HG03045 (cell line): Measurements from ENCODE around the gene WDR19.
A peak's percentile ranks its signal among the peaks of the same experiment; 100 is the strongest.
"Not testable (repeated sequence)": the region's sequence is repeated elsewhere in the genome, so short reads cannot be mapped to it uniquely, and the experiment has no call there.

Experiments
- ATAC-seq: cut with Tn5 transposase; IDR thresholded peaks from one replicate; pipeline ENCODE4 v1.9.1; 2021; ENCODE audit warnings: mild to moderate bottlenecking, moderate library complexity; ENCODE audit not compliant: unreplicated experiment

WDR19 gene

GRCh38 chr4:39181905-39182638 is at the start of gene WDR19:
Gene WDR19, plus strand, starts transcription at chr4:39182529. Its CDS starts 29 bp downstream, at chr4:39182558.
- ATAC-seq, result peak; percentile 99

GRCh38 chr4:39133623-39134022 is 48.7 kb upstream of the WDR19 start:
- no peak for ATAC-seq

DNA sequence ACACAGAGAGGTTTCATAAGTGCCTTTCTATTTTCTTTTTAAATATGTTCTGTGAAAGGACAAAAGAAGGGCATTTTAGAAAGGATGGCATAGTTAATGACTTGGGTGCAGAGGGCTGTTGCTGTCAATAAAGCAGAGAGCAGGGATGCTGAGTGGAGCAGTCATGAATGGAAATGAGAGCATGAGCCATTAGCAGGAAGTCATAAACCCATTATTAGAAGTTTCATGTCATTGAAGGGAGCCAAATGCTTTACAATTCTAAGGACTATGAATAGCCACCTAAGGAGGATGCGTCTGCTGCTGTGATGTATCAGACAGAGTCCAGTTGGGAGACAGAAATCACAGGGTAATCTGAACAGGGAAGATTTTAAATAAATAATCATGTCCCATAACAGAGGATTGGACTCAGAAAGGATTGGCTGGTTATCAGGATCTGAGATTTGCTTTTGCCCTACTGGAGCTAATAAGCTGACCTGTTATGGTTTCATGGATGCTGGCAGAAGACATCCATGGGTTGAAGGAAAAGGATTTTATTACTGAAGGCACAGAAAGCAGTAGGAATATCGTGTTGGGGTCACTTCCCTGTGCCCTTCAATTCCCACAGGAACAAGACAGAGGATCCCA is 47.5 kb upstream of the WDR19 start:
- no peak for ATAC-seq

- ATAC-seq, result not testable (repeated sequence)
These were observed 44.1 kb upstream of the WDR19 start for GRCh38 chr4:39138227-39138626.

- ATAC-seq, result no peak
These were observed 36.1 kb upstream of the WDR19 start for GRCh38 chr4:39146211-39146610.

DNA sequence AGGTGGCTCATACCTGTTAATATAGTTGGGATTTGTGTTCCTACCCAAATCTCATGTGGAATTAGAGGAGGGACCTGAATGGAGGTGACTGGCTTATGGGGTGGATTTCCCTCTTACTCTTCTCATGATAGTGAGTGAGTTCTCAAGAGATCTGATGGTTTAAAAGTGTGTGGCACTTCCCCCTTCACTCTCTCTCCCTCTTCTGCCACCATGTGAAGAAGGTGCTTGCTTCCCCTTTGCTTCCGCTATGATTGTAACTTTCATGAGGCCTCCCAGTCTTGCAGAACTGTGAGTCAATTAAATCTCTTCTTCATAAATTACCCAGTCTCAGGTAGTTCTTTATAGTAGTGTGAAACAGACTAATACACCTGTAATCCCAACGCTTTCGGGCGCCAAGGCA is 28.3 kb upstream of the WDR19 start:
- ATAC-seq, result no peak

DNA sequence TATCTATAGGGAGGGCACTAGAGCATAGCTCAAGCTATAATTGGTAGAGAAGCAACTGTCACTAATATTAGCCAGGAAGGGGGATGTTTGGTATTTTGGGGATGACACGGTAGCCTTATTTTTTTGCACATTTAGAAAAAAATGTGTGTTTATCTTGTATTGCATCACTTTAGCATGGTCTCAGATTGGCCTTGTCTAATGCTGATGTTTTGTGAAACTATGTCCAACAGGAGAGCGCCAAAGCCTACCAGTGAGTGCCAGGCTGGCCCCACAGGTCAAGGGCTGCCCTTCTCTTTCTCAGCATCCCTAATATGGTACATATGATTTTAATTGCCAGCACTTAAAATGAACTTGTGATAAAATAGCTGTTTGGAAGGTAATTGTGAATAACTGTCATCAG is 24.8 kb upstream of the WDR19 start:
- ATAC-seq, result no peak

GRCh38 chr4:39166177-39166576 is 16.2 kb upstream of the WDR19 start:
- no peak for ATAC-seq

DNA sequence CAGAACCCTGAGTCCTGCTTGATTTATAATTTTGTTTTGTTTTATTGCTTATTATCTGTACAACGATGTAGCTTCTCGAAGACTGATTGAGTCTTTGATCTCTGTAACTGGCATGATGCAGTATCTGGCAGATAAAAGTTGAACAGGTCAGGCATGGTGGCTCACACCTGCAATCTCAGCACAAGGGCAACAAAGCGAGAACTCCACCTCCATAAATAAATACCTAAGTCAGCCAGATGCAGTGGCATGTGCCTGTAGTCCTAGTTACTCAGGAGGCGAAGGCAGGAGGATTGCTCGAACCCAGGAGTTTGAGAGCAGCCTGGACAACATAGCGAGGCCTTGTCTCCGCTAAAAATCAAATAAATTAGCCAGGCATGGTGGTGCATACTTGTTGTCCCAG is 15.7 kb upstream of the WDR19 start:
- ATAC-seq, result no peak

- ATAC-seq, result no peak
These were observed 12.9 kb upstream of the WDR19 start for GRCh38 chr4:39169426-39169825.

- no peak for ATAC-seq
These were observed 12.0 kb upstream of the WDR19 start for GRCh38 chr4:39170301-39170700.

DNA sequence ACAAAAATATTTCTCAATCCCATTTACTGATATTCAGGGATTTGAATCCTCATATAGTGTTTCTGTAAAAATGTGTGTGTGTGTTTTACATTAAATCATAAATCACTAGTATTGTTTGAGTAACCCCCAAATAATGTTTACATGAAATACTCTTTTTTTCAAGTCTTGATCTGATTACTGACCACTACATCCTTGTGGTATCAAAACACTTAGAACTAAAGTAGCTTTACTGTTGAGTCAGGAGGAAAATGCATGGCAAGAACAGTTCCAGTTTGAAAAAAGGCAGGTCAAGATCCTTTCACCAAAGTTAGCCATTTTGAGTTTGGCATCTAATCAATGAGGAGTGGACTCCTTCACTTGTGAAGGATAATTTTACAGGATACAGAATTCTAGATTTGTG is 3.6 kb upstream of the WDR19 start:
- ATAC-seq, result no peak

DNA sequence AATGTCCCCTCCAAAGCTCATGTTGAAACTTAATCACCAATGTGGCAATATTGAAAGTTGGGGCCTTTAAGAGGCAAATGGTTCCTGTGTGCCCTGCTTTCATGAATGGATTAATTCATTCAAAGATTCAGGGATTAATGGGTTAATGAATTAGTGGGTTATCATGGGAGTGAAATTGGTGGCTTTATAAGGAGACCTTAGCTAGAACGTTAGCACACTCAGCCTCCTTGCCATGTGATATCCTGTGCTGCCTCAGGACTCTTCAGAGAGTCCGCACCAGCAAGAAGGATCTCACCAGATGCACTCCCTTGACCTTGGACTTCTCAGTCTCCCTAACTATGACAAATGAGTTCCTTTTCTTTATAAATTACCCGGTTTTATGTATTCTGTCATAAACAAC is 2.6 kb upstream of the WDR19 start:
- ATAC-seq, result no peak

DNA sequence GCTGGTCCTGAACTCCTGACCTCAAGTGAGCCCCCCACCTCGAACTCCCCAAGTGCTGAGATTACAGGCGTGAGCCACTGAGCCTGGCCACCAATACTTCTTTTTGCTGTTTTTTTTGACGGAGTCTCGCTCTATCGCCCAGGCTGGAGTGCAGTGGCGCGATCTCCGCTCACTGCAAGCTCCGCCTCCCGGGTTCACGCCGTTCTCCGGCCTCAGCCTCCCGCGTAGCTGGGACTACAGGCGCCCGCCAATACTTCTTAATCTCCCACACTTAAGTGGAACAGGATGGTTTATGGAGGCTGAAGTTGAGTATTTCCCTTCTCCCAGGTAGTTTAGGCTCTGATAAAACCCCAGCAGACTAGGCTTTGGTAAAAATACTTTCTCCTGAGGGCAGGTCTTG is 1.7 kb upstream of the WDR19 start:
- not testable (repeated sequence) for ATAC-seq

GRCh38 chr4:39181520-39181904 is 817 bp upstream of the WDR19 start:
- ATAC-seq, result no peak

- no peak for ATAC-seq
These were observed 19.6 kb downstream of the WDR19 start for GRCh38 chr4:39201963-39202362.

DNA sequence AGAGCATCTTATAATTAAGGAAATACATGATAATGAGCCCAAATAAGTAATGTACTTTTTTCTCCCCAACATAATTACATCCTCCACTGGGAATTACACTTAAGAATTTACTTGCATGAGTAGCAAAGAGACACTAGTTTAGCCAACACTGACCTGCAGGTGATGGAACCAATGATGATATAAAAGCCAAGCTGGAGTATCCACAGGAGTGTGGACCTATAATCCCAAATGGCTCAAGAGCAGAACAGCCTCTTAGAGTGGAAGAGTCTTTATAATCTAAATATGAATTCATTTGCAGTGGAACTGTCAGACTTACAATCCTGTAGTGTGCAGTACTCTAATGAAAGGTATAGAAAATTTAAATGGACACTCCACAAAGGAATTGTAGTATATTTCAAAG is 22.2 kb downstream of the WDR19 start:
- no peak for ATAC-seq

DNA sequence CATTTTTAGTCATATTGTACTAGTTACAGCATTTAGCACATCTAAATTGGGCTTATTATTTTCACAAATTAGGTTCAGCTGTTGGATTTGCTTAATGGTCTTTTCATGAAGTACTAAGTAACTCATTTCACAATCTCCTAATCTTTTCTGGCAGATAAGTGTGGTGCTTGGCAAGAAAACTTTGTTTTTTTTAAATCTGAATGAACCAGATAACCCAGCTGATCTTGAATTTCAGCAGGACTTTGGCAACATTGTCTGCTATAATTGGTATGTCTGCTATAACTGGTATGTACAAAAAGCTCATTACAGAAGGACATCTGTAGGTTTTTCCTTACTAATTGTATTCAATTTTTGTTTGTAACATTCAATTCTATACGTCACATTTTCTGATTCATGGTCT is 22.7 kb downstream of the WDR19 start:
- no peak for ATAC-seq

DNA sequence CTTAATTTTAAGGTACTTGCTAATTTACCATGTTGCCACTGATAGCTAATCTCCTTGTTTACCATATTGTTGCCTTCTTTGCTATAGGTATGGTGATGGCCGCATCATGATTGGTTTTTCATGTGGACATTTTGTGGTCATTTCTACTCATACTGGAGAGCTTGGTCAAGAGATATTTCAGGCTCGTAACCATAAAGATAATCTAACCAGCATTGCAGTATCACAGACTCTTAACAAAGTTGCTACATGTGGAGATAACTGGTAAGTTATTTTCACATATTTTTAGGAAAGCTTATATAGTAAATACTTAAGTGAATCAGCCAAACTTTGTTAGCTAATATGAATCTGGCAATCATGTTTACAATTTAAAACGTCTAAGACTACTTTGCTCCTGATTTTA is 23.1 kb downstream of the WDR19 start:
- ATAC-seq, result no peak

GRCh38 chr4:39227906-39228305 is 45.6 kb downstream of the WDR19 start:
- no peak for ATAC-seq

DNA sequence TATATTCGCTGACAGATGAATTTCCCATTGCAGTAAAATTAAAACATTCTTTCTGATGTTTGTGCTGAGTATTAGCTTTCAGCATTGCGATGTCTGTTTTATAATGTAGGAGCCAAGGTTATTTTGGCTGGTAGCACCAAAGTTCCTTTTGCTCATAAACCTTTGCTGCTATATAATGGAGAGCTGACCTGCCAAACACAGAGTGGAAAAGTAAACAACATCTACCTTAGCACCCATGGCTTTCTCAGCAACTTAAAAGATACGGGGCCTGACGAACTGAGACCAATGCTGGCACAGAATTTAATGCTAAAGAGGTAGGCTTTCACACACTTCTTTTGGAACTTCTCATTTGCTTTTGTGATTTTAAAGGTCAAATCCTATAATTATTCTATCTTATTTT is 46.0 kb downstream of the WDR19 start:
- no peak for ATAC-seq

DNA sequence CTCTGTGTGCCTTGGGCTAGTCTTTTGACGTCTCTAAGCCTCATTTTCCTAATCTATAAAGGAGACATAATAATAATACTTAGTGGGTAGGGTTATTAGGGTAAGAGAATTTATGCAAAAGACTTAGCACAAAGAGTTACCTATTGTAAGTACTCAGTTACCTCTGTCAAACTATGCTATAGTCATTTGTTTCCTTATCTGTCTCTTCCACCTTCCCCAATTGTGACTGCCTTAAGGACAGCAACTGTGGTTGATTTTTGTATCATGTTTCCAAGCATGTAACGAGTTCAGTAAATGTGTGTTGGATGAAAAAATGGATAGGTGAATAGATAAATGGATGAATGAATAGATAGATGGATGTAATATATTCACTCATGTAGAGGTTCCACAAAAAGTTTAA is 48.1 kb downstream of the WDR19 start:
- no peak for ATAC-seq

DNA sequence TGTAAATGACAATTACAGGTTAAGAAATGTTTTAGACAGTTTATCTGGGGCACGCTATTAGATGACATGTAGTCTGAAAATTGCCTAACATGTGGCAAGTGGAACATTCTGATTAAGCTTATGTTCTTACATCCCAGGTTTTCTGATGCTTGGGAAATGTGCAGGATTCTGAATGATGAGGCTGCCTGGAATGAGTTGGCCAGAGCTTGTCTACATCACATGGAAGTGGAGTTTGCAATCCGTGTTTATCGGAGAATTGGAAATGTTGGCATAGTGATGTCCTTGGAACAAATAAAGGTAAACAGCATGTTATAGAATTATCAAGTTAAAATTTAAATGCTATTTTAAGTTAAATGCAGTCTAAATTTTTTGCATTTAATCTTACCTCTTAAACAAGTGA is 49.3 kb downstream of the WDR19 start:
- no peak for ATAC-seq
